Measurements from ENCODE around the gene GAA. TPM values are rescaled to one million over a fixed set of nuclear protein-coding genes. Genes with fewer than 3 reads are reported as not detected.

The GAA gene
- total and polyA plus RNA-seq, 9 donors, result 2.4 to 77.3 (median 25.6) TPM

DNA sequence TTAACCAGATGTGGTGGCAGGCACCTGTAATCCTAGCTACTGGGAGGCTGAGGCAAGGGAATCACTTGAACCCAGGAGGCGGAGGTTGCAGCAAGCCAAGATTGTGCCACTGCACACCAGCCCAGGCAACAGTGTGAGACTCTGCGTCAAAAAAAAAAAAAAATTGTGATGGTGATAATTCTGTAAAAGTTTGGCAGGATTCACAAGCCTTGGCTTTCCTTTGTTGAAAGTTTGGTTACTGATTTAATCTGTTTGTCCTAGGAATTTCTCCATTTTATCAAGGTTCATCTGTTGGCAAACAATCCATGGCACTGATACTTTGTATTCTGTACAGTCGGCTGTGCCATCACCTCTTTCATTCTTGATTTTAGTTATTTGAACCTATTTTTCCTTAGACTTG is 29.6 kb downstream of the GAA start:
- Histone ChIP-seq H3K9me3 (no peaks in the 10 kb centered on the region), H3K4me1 (ENCODE audit: insufficient read depth) (no peaks in the 10 kb centered on the region), H3K27me3 (no peaks in the 10 kb centered on the region), H3K4me3 (no peak overlapping the region), H3K36me3 (no peaks in the 10 kb centered on the region), H3K27ac (no peak overlapping the region)
- 78 to 93% (median 86%) methylated on average over 3 of the region's 3 CpGs for whole genome bisulfite sequencing, 3 donors
- DNase-seq, result no peak
- intact Hi-C loops (cut with DNase I), result no loop called here
- TF ChIP-seq EP300 (IDR thresholded peaks at IDR 0.05) (no peak), POLR2A (IDR thresholded peaks at IDR 0.05) (no peak)
- TF ChIP-seq, protein P1, sequence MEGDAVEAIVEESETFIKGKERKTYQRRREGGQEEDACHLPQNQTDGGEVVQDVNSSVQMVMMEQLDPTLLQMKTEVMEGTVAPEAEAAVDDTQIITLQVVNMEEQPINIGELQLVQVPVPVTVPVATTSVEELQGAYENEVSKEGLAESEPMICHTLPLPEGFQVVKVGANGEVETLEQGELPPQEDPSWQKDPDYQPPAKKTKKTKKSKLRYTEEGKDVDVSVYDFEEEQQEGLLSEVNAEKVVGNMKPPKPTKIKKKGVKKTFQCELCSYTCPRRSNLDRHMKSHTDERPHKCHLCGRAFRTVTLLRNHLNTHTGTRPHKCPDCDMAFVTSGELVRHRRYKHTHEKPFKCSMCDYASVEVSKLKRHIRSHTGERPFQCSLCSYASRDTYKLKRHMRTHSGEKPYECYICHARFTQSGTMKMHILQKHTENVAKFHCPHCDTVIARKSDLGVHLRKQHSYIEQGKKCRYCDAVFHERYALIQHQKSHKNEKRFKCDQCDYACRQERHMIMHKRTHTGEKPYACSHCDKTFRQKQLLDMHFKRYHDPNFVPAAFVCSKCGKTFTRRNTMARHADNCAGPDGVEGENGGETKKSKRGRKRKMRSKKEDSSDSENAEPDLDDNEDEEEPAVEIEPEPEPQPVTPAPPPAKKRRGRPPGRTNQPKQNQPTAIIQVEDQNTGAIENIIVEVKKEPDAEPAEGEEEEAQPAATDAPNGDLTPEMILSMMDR (IDR thresholded peaks at IDR 0.05), result no peak

DNA sequence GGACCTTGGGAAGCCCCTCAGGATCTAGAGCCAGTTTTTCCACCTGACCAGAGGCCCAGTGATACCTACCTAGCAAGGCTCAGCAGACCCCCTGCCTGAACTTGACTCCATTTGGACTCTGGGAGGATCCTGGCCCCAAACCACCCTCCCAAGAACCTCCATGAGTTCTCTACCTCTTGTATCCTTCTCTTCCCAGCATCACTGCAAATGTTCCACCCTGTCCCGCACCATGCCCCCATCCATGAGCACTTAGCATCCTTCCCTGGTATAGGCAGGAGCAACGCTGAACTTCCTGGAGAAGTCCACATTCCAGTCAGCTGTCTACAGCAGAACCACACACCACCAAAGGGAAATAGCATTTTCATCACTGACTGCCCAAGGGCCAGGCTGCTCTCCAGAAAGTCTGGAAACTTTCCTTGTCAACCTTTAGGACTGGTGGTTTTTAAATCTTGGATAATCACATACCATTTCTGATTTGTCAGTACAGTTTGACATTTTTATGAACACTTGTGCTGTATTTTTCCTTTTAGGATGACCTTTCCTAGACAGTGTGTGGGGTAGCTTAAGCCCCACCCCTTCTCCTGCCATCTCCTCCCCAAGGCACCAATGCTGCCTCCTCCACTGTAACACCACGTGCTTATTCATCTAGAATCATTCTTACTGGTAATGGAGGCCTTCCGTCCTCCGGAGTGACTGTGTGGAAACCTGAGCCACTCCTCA is 31.7 kb downstream of the GAA start:
- H3K36me3 ChIP-seq, result peaks cover 2% of the 10 kb centered on the region

DNA sequence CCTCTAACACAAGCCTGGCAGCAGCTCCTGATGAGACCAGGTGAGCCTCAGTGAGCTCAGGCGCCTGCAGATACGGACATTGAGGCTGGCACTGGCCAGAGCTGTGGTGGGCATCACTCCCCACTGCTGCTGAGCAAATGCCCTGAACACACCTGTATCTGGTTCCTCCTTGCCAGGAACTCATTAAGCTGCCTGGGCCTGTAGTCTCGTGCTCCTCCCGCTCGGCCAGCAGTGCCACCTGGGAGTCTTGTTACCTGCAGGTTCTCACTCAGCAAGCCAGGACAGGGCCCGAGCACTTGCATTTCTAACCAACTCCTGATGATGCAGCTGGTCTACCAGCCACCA is 32.2 kb downstream of the GAA start:
- Histone ChIP-seq H3K36me3 (peaks cover 2% of the 10 kb centered on the region), H3K27ac (no peak overlapping the region), H3K4me1 (ENCODE audit: insufficient read depth) (no peaks in the 10 kb centered on the region), H3K9me3 (no peaks in the 10 kb centered on the region), H3K4me3 (no peak overlapping the region), H3K27me3 (no peaks in the 10 kb centered on the region)
- WGBS, 3 donors, result 93 to 95% (median 94%) methylated on average over 6 of the region's 6 CpGs
- TF ChIP-seq EP300 (IDR thresholded peaks at IDR 0.05), result no peak
- intact Hi-C loops (cut with DNase I), result no loop called here
- DNase-seq, result no peak

More for the DNA sequence above, 31.7 kb downstream of the GAA start:
- intact Hi-C loops (cut with DNase I), result no loop called here
- Histone ChIP-seq H3K27ac (no peak overlapping the region), H3K9me3 (no peaks in the 10 kb centered on the region), H3K27me3 (no peaks in the 10 kb centered on the region), H3K4me3 (no peak overlapping the region), H3K4me1 (ENCODE audit: insufficient read depth) (no peaks in the 10 kb centered on the region)
- no peak for TF ChIP-seq POLR2A (IDR thresholded peaks at IDR 0.05)
- WGBS, 3 donors, result 74 to 82% (median 80%) methylated on average over 5 of the region's 5 CpGs
- DNase-seq, result no peak

DNA sequence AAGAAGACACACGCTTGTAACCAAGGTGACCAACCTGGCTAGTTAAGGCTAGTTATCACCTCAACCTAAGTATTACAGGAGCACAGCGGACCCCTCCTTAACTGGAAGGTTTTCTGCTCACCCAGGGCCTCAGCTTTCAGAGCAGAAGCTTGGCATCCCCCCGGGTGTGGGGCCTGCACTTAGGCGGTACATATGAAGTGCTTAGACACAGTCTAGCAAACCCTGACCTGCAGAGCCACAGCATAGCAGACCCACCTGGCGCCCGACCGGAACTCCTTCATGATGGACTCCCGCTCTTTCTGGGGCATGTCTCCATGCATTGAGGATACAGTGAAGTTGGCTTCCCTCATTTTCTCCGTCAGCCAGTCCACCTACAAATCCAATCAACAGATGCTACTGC is 35.8 kb downstream of the GAA start:
- intact Hi-C loops (cut with DNase I), result loop anchor here in 1 of 4 donors (5.0 kb wide), 1 partner anchor 1365 kb away; no protein-coding TSS in a partner anchor
- no peak for DNase-seq
- TF ChIP-seq, protein P1 (IDR thresholded peaks at IDR 0.05), result no peak
- TF ChIP-seq POLR2A (IDR thresholded peaks at IDR 0.05) (no peak), EP300 (IDR thresholded peaks at IDR 0.05) (no peak)
- Histone ChIP-seq H3K4me3 (no peak overlapping the region), H3K27me3 (no peaks in the 10 kb centered on the region), H3K36me3 (peaks cover 2% of the 10 kb centered on the region), H3K9me3 (no peaks in the 10 kb centered on the region), H3K27ac (no peak overlapping the region), H3K4me1 (ENCODE audit: insufficient read depth) (no peaks in the 10 kb centered on the region)
- 89 to 94% (median 93%) methylated on average over 9 of the region's 9 CpGs for WGBS, 3 donors

DNA sequence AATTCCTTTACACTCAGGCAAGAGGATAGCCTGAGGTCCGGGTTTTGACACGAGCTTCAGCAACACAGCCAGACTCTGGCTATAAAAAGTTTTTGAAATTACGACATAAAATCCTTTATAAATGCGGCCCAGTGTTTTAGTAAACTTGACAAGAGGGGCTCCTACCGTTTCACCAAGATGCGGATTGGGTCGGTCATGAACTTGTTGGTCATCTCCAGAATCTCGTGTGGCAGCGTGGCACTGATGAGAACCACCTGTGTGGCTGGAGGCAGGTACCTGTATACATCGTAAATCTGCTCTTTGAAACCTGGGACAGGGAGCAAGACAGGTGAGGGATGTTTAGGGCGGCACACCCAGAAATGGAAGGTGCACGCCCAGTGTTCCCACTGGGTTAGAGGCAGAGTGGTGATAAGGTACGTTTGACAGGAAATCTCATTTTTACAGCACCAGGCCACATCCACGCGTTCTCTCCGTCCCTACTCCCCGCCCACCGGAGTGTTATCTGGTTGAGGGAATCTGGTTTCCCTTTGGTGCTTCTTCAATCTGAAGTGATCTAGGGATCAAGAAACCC is 37.6 kb downstream of the GAA start:
- H3K4me1 ChIP-seq (ENCODE audit: insufficient read depth), result no peaks in the 10 kb centered on the region
- H3K4me3 ChIP-seq, result no peak overlapping the region
- H3K27me3 ChIP-seq, result no peaks in the 10 kb centered on the region
- TF ChIP-seq EP300 (IDR thresholded peaks at IDR 0.05) (no peak), POLR2A (IDR thresholded peaks at IDR 0.05) (no peak)
- TF ChIP-seq, protein P1 (IDR thresholded peaks at IDR 0.05), result no peak
- intact Hi-C loops (cut with DNase I), result loop anchor here in 1 of 4 donors (5.0 kb wide), 1 partner anchor 1367 kb away; no protein-coding TSS in a partner anchor
- 89 to 90% (median 90%) methylated on average over 18 of the region's 18 CpGs for WGBS, 3 donors
- H3K27ac ChIP-seq, result no peak overlapping the region
- DNase-seq, result no peak
- no peaks in the 10 kb centered on the region for H3K9me3 ChIP-seq
- peaks cover 2% of the 10 kb centered on the region for H3K36me3 ChIP-seq
